Pulmonary artery endothelial cell (primary cell): ENCODE results near the gene NLRP2B. TPM values are rescaled to one million over a fixed set of nuclear protein-coding genes. Genes with fewer than 3 reads are reported as not detected.
"Not testable (repeated sequence)": the region's sequence is repeated elsewhere in the genome, so short reads cannot be mapped to it uniquely, and the experiment has no call there.

Experiments
- DNase-seq: peaks from one replicate; pipeline ENCODE4 v3.0.0-alpha.2; 2011; ENCODE audit warnings: low read depth, low spot score
- total RNA-seq: library from RNA; depleted of rRNA; stranded (reverse); fragments of >200 nt; gene quantifications from 2 replicates; pipeline ENCODE4 v1.2.3, GENCODE V29; 2014

The NLRP2B gene
- total RNA-seq: 0.07 TPM in 1 of 2 replicates, not detected in the other

DNA sequence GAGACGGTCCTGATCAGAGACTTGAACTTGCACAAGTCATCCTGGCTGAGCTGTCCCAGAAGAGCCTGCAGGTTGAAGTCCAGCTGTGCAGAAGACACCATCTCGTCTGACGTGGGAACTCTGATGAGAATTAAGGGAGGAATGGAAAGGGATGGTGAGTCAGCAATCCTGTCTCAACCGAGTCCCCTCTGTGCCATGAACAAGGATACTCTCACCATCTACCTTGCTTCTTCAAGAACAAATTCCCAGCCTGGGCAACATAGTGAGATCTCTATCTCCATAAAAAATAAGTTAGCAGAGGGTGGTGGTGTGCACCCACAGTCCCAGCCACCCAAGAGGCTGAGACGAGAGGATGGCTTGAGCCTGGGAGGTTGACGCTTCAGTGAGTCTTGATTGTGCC, at the start of gene NLRP2B:
NLRP2B (minus strand) TSS at position 101 of the 400 bp plus-strand sequence.
- no peak for DNase-seq

- not testable (repeated sequence) for DNase-seq
Measured at GRCh38 chrX:57725995-57726394, 45.9 kb upstream of the NLRP2B start.

DNA sequence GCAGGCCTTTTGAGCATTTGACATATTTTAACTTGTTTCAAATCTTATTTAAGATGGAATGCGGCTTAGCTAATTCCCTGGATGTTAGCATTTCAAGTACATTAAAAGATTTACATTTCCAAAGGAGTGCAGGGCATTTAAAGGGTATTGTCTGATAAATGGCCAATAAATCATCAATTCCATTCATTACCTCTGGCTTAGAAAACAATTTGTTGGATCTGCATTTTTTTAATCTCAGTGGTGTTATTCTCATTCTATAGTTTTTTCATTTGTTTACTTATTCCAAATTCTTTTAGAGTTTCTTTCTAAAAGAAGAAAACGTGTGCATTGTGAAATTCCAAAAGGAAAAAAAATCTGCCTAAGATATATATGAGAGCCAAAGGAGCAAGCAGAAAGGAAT, 1.3 kb upstream of the NLRP2B start:
- DNase-seq: no peak

GRCh38 chrX:57678686-57679428, 1.2 kb downstream of the NLRP2B start:
- no peak for DNase-seq

- DNase-seq: no peak
Measured at GRCh38 chrX:57677132-57677858, 2.8 kb downstream of the NLRP2B start.

GRCh38 chrX:57675320-57675719, 4.7 kb downstream of the NLRP2B start:
- no peak for DNase-seq

- DNase-seq: no peak
Measured at GRCh38 chrX:57674861-57675260, 5.2 kb downstream of the NLRP2B start.

DNA sequence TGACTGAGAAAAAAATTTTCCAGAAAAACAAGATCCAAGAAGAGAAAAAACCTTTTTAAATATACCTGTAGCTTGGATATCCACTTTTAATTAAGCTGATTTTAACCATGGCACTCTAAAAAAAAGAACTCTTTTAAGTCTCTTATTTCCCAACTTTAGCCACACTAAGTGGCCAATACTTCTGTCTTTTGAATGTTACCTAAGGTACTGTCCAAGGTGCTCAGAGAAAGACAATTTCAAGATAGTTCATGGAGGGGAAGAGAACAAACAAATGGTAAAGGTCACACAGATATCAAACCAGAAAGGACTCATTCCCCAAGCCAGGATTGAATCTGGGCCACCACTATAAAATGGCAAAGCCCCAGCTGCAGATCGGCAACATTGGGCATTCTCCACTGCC, 10.1 kb downstream of the NLRP2B start:
- DNase-seq: no peak

GRCh38 chrX:57667010-57667409, 13.1 kb downstream of the NLRP2B start:
- no peak for DNase-seq

DNA sequence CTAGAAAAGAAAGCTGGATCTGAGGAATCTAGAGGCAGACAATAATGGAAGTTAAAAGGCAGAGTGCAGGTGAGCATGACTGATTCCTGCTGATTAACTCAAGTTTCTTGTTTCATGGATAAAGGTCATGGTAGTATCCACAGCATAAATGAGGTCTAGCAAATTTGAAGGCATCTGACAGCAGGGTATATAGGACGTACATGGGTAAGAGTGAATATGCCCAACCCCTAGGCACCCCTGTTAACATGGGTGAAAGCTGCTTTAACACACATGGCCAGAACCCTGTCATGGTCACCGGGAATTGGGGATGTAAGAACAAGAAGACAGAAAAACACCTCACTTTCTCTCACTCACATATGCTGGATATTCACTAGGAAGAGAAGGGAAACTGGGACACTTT, 25.0 kb downstream of the NLRP2B start:
- no peak for DNase-seq

DNA sequence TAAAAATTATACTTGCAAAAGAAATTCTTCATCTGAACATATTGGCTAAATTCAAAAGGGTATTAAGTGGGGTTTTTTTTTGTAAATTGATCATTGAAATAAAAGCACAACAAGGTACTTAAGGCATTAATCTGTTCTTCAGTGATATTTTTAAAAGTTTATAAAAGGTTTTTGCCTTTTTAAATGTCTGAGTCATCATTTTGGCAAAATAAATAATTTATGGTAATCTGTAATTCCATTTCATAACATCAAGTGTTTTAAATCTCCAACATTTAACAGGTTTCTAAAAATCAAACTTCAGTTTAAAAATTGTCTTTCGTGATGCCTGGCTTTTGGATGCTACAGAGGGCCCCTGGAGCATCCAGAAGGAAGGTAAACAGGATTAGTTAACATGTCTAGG, 27.4 kb downstream of the NLRP2B start:
- DNase-seq: no peak

DNA sequence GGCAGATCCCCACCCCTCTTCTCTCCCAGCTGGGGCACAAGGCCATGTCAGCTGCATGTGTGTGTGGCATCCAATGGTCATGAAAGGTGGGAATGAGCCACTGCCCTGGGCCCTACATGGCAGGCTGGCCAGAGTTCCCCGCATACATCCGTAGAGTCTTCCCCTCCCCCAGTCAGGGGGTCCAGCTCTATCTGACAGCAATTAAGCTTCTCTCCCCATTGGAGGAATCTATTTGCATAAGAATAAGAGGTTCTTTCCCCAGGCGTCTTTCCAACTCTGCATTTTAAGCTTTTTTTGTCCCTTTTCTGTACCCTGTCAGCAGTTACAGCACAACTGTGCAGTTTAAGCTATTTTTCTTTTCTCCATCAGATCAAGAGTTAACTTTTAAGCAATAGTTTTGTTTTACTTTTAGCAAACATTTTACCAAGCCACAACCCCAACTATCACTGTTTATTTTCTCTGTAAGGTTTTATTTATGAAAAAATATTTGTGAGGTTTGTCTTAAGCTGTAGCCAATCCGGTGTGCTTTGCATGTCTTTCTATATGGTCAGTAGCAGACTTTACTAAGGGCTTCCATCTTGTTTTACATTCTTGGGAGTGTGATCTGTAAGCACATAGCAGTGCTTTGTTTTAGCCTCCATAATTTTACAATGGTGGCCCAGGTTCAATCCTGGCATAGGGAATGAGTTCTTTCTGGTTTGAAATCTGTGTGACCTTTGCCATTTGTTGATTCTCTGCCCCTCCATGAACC, 28.7 kb downstream of the NLRP2B start:
- DNase-seq: no peak

- DNase-seq: no peak
Measured at GRCh38 chrX:57647020-57647419, 33.0 kb downstream of the NLRP2B start.

DNA sequence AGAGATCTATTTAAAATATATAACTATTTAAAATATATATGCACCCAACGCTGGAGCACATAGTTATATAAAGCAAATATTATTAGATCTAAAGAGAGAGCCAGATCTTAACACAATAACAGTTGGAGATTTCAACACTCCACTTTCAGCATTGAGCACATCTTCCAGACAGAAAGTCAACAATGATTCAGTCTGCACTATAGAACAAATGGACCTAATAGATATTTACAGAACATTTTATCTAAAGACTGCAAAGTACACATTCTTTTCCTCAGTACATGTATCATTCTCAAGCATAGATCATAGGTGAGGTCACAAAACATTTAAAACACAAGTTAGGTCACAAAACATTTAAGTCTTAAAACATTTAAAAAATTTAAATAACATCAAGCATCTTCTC, 36.4 kb downstream of the NLRP2B start:
- DNase-seq: no peak

- no peak for DNase-seq
Measured at GRCh38 chrX:57641338-57641737, 38.7 kb downstream of the NLRP2B start.

- DNase-seq: no peak
Measured at GRCh38 chrX:57640674-57641016, 39.4 kb downstream of the NLRP2B start.

- DNase-seq: not testable (repeated sequence)
Measured at GRCh38 chrX:57629438-57629837, 50.6 kb downstream of the NLRP2B start.

Other genes starting within 250 kb of the NLRP2B start
- 14.0 and 17.0 TPM in 2 replicates for gene ZXDB, start 88.2 kb downstream of the NLRP2B start, total RNA-seq
- 8.5 and 11.8 TPM in 2 replicates for gene ZXDA, start 230.2 kb upstream of the NLRP2B start, total RNA-seq